HCT116 (cell line): ENCODE results near the gene PLA2G5. TPM values are rescaled to one million over a fixed set of nuclear protein-coding genes. Genes with fewer than 3 reads are reported as not detected.

Source experiments
- ATAC-seq: fragments of 200-7000 bp; cut with Tn5 transposase; 2 replicates; pipeline ENCODE4 v1.9.1; 2020; ENCODE audit warnings: mild to moderate bottlenecking, moderate library complexity
- BruUV-seq: library from RNA; stranded (reverse); fragments of 400-500 nt; replicated peaks from 2 replicates; lab custom pipeline; 2021; lab: Mats Ljungman, UMichigan
- CTCF ChIA-PET: fragments of 300-600 bp; sonication (Branson Sonifier 250); formaldehyde crosslinking; loops from one replicate; lab custom pipeline; 2021; ENCODE audit warnings: antibody characterized with exemption; lab: Charles Lee
- POLR2A ChIA-PET: fragments of 300-600, 350-600 bp; sonication (Branson Sonifier 250); formaldehyde crosslinking; loops from one replicate; lab custom pipeline; 2021; ENCODE audit warnings: antibody characterized with exemption; lab: Charles Lee
- RAD21 ChIA-PET, 2 experiments: fragments of 300-600 bp; sonication (Branson Sonifier 250); formaldehyde crosslinking; loops; one replicate each; lab custom pipeline; 2023; ENCODE audit warnings: low total read pairs in 2 of 2; ENCODE audit not compliant: uncharacterized antibody in 2 of 2, unreplicated experiment in 2 of 2, low non-redundant PET in 1 of 2; lab: Charles Lee
- DNase-seq: peaks from one replicate; pipeline ENCODE4 v3.0.0-alpha.2; 2010; ENCODE audit warnings: low read depth, low spot score
- H2AFZ ChIP-seq: fragments of 200-600 bp; shearing (Covaris generic), sonication (generic); 2 replicates; pipeline ENCODE4 v1.6.1; 2017; ENCODE audit warnings: low read depth, mixed run types, mixed read lengths, antibody characterized with exemption, low read length; ENCODE audit not compliant: poor library complexity, severe bottlenecking
- H3K27ac ChIP-seq: 2 replicates; pipeline ENCODE4 v1.5.1; 2012; ENCODE audit warnings: low read depth, low read length
- H3K27me3 ChIP-seq: fragments of 200-600 bp; sonication (generic); 2 replicates; pipeline ENCODE4 v1.6.1; 2016; ENCODE audit warnings: mixed run types, low read length, mixed read lengths; ENCODE audit not compliant: insufficient read depth
- H3K36me3 ChIP-seq, 2 experiments: fragments of 200-500 bp in 1 of 2; fragments of 200-600 bp in 1 of 2; sonication (Bioruptor generic) in 1 of 2; sonication (generic) in 1 of 2; 2 replicates each; pipeline versions ENCODE4 v1.5.1 to v1.6.1; 2014 to 2016; ENCODE audit warnings: low read length in 2 of 2, inconsistent platforms in 1 of 2, mixed read lengths in 1 of 2, mixed run types in 1 of 2; ENCODE audit not compliant: insufficient read depth in 2 of 2, control insufficient read depth in 1 of 2
- H3K4me1 ChIP-seq, 2 experiments: fragments of 200-600 bp in 1 of 2; sonication (generic) in 1 of 2; 2 replicates each; pipeline versions ENCODE4 v1.5.1 to v1.6.1; 2012 to 2017; ENCODE audit warnings: low read length in 2 of 2, inconsistent platforms in 1 of 2, mild to moderate bottlenecking in 1 of 2, mixed read lengths in 1 of 2, mixed run types in 1 of 2, moderate library complexity in 1 of 2; ENCODE audit not compliant: insufficient read depth in 2 of 2, control insufficient read depth in 1 of 2
- H3K4me2 ChIP-seq: fragments of 200-600 bp; sonication (generic); 2 replicates; pipeline ENCODE4 v1.6.1; 2017; ENCODE audit warnings: mixed run types, low read length, mixed read lengths
- H3K4me3 ChIP-seq, 2 experiments: fragments of 200-600 bp in 1 of 2; sonication (generic) in 1 of 2; replicated peaks in 1 of 2; 2 replicates each; pipeline ENCODE4 v1.5.1; 2011 to 2016; ENCODE audit warnings: low read length in 2 of 2, control low read depth in 1 of 2, low read depth in 1 of 2, mild to moderate bottlenecking in 1 of 2, mixed read lengths in 1 of 2, mixed run types in 1 of 2
- H3K79me2 ChIP-seq: fragments of 200-600 bp; sonication (generic); 2 replicates; pipeline ENCODE4 v1.6.1; 2017; ENCODE audit warnings: mild to moderate bottlenecking, mixed run types, low read length, moderate library complexity, mixed read lengths; ENCODE audit not compliant: insufficient read depth
- H3K9ac ChIP-seq: fragments of 200-600 bp; sonication (generic); 2 replicates; pipeline ENCODE4 v1.6.1; 2016; ENCODE audit warnings: low read length, mixed read lengths
- H3K9me2 ChIP-seq: fragments of 200-600 bp; sonication (generic), shearing (Covaris generic); 2 replicates; pipeline ENCODE4 v1.6.1; 2017; ENCODE audit warnings: mixed run types, mild to moderate bottlenecking, moderate library complexity; ENCODE audit not compliant: insufficient read depth
- H3K9me3 ChIP-seq, 2 experiments: fragments of 200-500 bp in 1 of 2; fragments of 200-600 bp in 1 of 2; sonication (Bioruptor generic) in 1 of 2; sonication (generic) in 1 of 2; 2 replicates each; pipeline ENCODE4 v1.6.1; 2014 to 2017; ENCODE audit warnings: low read length in 2 of 2, mixed read lengths in 2 of 2, inconsistent platforms in 1 of 2, low read depth in 1 of 2, mild to moderate bottlenecking in 1 of 2, mixed run types in 1 of 2, moderate library complexity in 1 of 2; ENCODE audit not compliant: control insufficient read depth in 1 of 2, insufficient read depth in 1 of 2
- H4K20me1 ChIP-seq: fragments of 200-600 bp; sonication (generic), shearing (Covaris generic); 2 replicates; pipeline ENCODE4 v1.6.1; 2017; ENCODE audit warnings: mixed run types, mild to moderate bottlenecking, moderate library complexity; ENCODE audit not compliant: insufficient read depth
- ATF3 ChIP-seq: IDR thresholded peaks from 2 replicates; pipeline ENCODE4 v1.6.1; 2012
- CBX3 ChIP-seq: IDR thresholded peaks from 2 replicates; pipeline ENCODE4 v1.6.1; 2012; ENCODE audit warnings: low read depth
- CTCF ChIP-seq, 3 experiments: fragments of 200-600 bp in 1 of 3; sonication (generic) in 1 of 3; IDR thresholded peaks in 2 of 3; conservative IDR thresholded peaks in 1 of 3; 2 replicates each; pipeline ENCODE4 v1.5.1; 2012 to 2017; ENCODE audit warnings: low read depth in 2 of 3, low read length in 2 of 3, antibody characterized with exemption in 1 of 3, borderline replicate concordance in 1 of 3, control low read depth in 1 of 3, mild to moderate bottlenecking in 1 of 3, mixed read lengths in 1 of 3, mixed run types in 1 of 3, moderate library complexity in 1 of 3; ENCODE audit not compliant: insufficient read depth in 1 of 3
- ELF1 ChIP-seq: IDR thresholded peaks from 2 replicates; pipeline ENCODE4 v1.6.1; 2012; ENCODE audit warnings: low read depth, borderline replicate concordance
- FOSL1 ChIP-seq: IDR thresholded peaks from 2 replicates; pipeline ENCODE4 v1.6.1; 2012; ENCODE audit warnings: low read depth
- JUND ChIP-seq: IDR thresholded peaks from 2 replicates; pipeline ENCODE4 v1.6.1; 2012
- MAX ChIP-seq: IDR thresholded peaks from 2 replicates; pipeline ENCODE4 v1.6.1; 2012
- POLR2A ChIP-seq: IDR thresholded peaks from 2 replicates; pipeline ENCODE4 v1.7.0; 2011; ENCODE audit warnings: borderline replicate concordance; ENCODE audit not compliant: insufficient read depth, insufficient read length; ENCODE audit errors: extremely low read depth
- RAD21 ChIP-seq: IDR thresholded peaks from 2 replicates; pipeline ENCODE4 v1.6.1; 2012; ENCODE audit warnings: low read depth, mild to moderate bottlenecking
- SRF ChIP-seq: IDR thresholded peaks from 2 replicates; pipeline ENCODE4 v1.6.1; 2012; ENCODE audit warnings: low read depth
- YY1 ChIP-seq: IDR thresholded peaks from 2 replicates; pipeline ENCODE4 v1.6.1; 2011; ENCODE audit warnings: low read length, low read depth, moderate library complexity, mild to moderate bottlenecking; ENCODE audit not compliant: insufficient replicate concordance; ENCODE audit errors: extremely low read depth
- ZBTB33 ChIP-seq: IDR thresholded peaks from 2 replicates; pipeline ENCODE4 v1.6.1; 2011; ENCODE audit warnings: mild to moderate bottlenecking, low read length, moderate library complexity; ENCODE audit not compliant: insufficient replicate concordance; ENCODE audit errors: extremely low read depth
- ZFX ChIP-seq: fragments of 450-650 bp; IDR thresholded peaks from 2 replicates; pipeline ENCODE4 v1.6.1; 2017
- ZNF274 ChIP-seq: fragments of 200-500 bp; sonication (Bioruptor generic); IDR thresholded peaks from 2 replicates; pipeline ENCODE4 v1.6.1; 2014; ENCODE audit warnings: mild to moderate bottlenecking, low read depth, low read length, inconsistent platforms
- intact Hi-C: fragments of 100-400 bp; cut with micrococcal nuclease; formaldehyde crosslinking; loops from 2 replicates; pipeline ENCODE4 v1.10.0; 2022
- total RNA-seq: library from RNA; stranded (reverse); gene quantifications from one replicate; pipeline ENCODE4 v1.2.1, GENCODE V29; 2021; ENCODE audit not compliant: unreplicated experiment

The PLA2G5 gene
- total RNA-seq, 1 experiment from 2014 or later = not detected

GRCh38 chr1:20110679-20111078 lies 40.7 kb downstream of the PLA2G5 start (continued):
- TF ChIP-seq ZBTB33 (no peak), FOSL1 (no peak), YY1 (no peak), ELF1 (no peak)
- TF ChIP-seq, all 23 proteins: peak for 0

- BruUV-seq = no TSS peak
- DNase-seq (no peak), ATAC-seq (no peak)
- intact Hi-C loops = no loop called here
- H3K4me1 ChIP-seq = peaks cover 0 to 25% of the 10 kb centered on the region in 2 experiments; a peak in 2 of 4 replicates
- H3K4me3 ChIP-seq = no peak overlapping the region
- ChIA-PET CTCF (no interaction called here), POLR2A (no interaction called here), RAD21 (no interaction called here)
- no peaks in the 10 kb centered on the region for H3K27me3 ChIP-seq
- H3K79me2 ChIP-seq = no peaks in the 10 kb centered on the region
- H3K9me3 ChIP-seq = no peaks in the 10 kb centered on the region
- H3K27ac ChIP-seq = no peak overlapping the region
- no peak for TF ChIP-seq ATF3
- no peak for TF ChIP-seq ELF1
- TF ChIP-seq CBX3 = no peak
- TF ChIP-seq RAD21 = no peak
- no peak for TF ChIP-seq MAX
- no peak for TF ChIP-seq SRF
- no peak for TF ChIP-seq FOSL1
- no peak for TF ChIP-seq JUND
- no peak for TF ChIP-seq ZNF274
- TF ChIP-seq POLR2A = no peak
- TF ChIP-seq ZFX = no peak
- TF ChIP-seq YY1 = no peak
- no peak for TF ChIP-seq CTCF (IDR thresholded peaks at IDR 0.05 in 2 of 3, conservative IDR thresholded peaks at IDR 0.05 in 1 of 3; ENCODE audit: borderline replicate concordance in 1 of 3, insufficient read depth in 1 of 3, low read depth in 2 of 3, low read length in 2 of 3)
- no peak overlapping the region for H2AFZ ChIP-seq
- no peaks in the 10 kb centered on the region for H3K36me3 ChIP-seq
- no peak overlapping the region for H3K4me2 ChIP-seq
- no peaks in the 10 kb centered on the region for H4K20me1 ChIP-seq
- H3K9ac ChIP-seq = no peak overlapping the region
- H3K9me2 ChIP-seq = no peaks in the 10 kb centered on the region
Measured at GRCh38 chr1:20111452-20111851, 41.5 kb downstream of the PLA2G5 start.
